ENCODE results near the gene UPF1.

GRCh38 chr19:18878858-18879578 is 47.3 kb downstream of the UPF1 start:
- no peak for TF ChIP-seq CTCF (IDR thresholded peaks at IDR 0.05)
- TF ChIP-seq POLR2A (IDR thresholded peaks at IDR 0.05): no peak
